GM19468 (cell line): ENCODE measurements around the gene HUS1B.
"Not testable (repeated sequence)": the region's sequence is repeated elsewhere in the genome, so short reads cannot be mapped to it uniquely, and the experiment has no call there.

ENCODE experiments used
- ATAC-seq: cut with Tn5 transposase; IDR thresholded peaks from one replicate; pipeline ENCODE4 v1.9.1; 2021; ENCODE audit warnings: mild to moderate bottlenecking, moderate library complexity, moderate number of reproducible peaks; ENCODE audit not compliant: unreplicated experiment; ENCODE audit errors: extremely low read depth

HUS1B gene

GRCh38 chr6:680251-680650 lies 23.4 kb upstream of the HUS1B start:
- no peak for ATAC-seq

GRCh38 chr6:679282-679681 lies 22.4 kb upstream of the HUS1B start:
- no peak for ATAC-seq

DNA sequence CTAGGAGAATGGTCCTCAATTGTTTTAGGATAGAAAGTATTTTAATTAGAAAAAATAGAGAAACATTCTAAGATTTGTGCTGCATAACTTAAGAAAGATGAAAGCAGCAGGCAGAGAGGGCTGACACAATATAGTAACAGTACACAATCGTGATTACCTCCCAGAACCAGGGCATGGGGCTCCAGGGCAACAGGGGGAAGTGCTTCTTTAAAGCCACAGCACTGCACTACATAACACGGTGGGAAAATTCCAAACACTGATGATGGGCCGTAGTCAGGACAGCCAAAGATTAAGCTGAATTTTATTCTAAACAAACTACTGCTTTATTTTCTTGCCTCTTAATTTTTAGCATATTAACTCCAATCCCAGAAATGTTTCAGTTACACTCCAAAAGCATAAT lies 21.6 kb upstream of the HUS1B start:
- ATAC-seq, result no peak

- no peak for ATAC-seq
Measured at GRCh38 chr6:677919-678318, 21.0 kb upstream of the HUS1B start.

DNA sequence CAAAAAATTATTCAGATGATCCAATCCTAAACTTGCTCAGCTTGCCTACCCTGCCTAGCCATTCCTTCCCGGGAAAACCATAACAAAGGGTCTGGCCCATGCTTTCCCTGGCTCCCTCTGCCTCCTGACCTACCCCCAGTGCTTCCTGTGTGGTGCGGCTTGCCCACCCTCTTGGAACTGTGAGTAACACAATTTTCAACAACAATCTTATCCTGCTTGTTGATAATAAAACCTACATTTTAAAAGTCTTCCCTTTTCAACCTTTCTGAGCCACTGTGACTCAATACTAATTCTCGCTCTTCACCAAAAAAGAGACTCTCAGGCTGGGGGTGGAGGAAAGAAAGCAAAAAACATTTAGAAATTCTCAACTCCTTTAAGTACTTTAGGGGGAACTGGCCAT lies 18.1 kb upstream of the HUS1B start:
- no peak for ATAC-seq

DNA sequence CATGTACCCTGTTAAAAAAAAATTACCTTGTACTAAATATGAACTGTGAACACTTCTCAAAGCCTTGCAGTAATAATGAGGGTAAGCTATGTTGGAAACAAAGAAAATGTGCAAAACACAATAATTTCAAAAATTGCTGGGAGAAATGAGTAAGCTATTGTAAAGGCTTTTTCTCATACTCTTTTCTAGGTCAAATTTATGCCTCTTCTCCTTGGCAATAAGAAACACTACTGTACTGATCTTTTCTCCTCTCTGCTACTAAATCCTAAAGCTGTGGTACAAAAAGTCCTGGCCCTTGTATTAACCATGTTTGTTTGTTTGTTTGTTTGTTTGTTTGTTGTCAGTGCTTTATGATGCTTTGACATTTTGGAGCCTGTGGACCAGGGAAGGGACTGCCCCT lies 17.5 kb upstream of the HUS1B start:
- no peak for ATAC-seq

- no peak for ATAC-seq
Measured at GRCh38 chr6:667253-667927, 10.5 kb upstream of the HUS1B start.

- no peak for ATAC-seq
Measured at GRCh38 chr6:665403-666267, 8.7 kb upstream of the HUS1B start.

DNA sequence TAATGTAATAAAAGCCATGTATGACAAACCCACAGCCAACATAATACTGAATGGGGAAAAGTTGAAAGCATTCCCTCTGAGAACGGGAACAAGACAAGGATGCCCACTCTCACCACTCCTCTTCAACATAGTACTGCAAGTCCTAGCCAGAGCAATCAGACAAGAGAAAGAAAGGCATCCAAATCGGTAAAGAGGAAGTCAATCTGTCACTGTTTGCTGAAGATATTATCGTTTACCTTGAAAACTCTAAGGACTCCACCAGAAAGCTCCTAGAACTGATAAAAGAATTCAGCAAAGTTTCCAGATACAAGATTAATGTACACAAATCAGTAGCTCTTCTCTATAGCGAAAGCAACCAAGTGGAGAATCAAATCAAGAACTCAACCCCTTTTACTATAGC lies 6.9 kb upstream of the HUS1B start:
- not testable (repeated sequence) for ATAC-seq

- no peak for ATAC-seq
Measured at GRCh38 chr6:659716-660581, 3.0 kb upstream of the HUS1B start.

DNA sequence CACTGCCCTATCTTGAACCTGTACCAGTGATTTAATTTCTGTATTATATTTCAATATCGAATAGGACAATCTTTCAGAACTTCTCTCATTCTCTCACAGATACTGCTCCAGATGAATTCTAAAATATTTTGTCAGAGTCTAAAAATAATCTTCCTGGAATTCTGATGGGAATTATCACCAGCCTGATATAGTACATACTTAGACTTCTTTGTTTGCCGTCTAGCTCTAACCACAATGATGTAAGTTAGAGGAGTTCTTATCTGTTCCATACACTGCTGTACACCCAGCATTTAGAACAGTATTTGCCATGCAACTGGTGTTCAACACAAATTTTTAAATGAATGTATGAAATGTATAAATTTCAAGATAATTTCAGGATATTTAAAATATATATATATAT lies 1.3 kb upstream of the HUS1B start:
- no peak for ATAC-seq

GRCh38 chr6:657743-658142 lies 843 bp upstream of the HUS1B start:
- ATAC-seq, result no peak

- no peak for ATAC-seq
Measured at GRCh38 chr6:654136-654535, 2.8 kb downstream of the HUS1B start.

GRCh38 chr6:652865-653264 lies 4.0 kb downstream of the HUS1B start:
- no peak for ATAC-seq

GRCh38 chr6:650098-650497 lies 6.8 kb downstream of the HUS1B start:
- no peak for ATAC-seq

DNA sequence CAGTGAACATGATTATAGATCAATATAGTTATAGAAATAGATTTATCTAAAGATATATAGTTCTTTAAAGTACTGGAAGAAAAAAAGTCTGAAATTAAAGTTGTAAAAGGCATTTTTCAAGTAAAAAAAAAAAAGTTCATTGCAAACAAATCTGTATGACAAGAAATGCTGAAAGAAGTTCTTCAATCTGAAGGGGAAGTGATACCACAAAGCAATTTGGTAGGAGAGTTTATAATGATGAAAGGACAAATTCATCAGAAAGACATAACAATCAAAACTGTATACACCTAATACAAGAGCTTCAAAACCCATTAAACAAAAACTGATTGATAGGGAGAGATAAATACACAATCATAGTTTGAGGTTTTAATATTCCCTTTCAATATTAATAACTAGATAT lies 14.1 kb downstream of the HUS1B start:
- no peak for ATAC-seq

DNA sequence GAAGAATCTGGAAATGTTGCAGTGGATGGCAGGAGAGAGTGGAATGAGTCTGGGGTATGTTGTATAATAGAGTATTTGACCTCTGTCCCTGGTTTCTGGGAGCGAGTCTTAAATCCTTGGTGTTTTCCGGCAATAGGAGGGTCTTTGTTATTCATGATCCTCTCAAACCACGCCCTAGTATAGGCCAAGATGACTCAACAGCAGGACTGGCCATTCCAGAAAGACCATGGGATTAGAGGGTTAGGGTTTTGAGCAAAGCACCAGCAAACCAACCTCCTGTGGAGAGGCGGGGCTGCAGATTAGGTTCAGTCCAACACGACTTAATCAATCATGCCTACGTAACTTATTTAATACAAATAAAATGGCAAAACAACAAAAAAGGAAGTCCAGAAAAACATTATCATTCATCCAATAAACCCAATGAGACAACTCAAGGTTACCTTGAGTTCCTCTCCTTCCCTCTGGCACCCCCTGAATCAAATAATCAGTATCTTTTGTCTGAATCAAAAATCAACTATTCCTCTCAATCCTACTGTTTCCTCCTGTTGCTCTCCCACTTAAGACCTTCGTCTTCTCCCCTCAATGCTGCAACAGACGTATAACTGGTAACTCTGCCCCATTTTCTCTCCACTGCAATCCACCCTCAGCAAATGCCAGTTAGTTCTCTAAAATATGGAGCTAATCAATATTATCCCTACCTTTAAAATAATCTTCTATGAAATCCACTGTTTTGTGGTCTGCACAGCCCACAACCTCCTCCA lies 15.5 kb downstream of the HUS1B start:
- ATAC-seq, result no peak

- no peak for ATAC-seq
Measured at GRCh38 chr6:636488-636887, 20.4 kb downstream of the HUS1B start.

DNA sequence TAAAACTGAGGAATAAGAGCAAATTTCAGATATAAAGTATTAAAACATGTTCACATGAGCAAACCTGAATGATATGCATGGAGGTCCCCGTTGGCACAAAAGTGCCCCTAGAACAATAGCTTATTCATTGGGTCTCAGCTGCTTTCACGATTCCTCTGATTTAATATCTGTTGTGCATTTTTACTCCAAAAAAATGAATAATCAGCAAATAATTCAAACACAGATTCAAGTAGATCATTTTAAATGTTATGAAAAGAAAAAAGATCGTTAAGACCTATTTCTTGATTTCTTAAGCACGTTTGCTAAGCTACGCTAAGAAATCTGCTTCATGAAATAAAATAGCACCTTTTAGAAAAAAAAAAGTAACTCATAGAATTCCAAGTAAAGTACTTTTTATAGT lies 21.7 kb downstream of the HUS1B start:
- ATAC-seq, result no peak

DNA sequence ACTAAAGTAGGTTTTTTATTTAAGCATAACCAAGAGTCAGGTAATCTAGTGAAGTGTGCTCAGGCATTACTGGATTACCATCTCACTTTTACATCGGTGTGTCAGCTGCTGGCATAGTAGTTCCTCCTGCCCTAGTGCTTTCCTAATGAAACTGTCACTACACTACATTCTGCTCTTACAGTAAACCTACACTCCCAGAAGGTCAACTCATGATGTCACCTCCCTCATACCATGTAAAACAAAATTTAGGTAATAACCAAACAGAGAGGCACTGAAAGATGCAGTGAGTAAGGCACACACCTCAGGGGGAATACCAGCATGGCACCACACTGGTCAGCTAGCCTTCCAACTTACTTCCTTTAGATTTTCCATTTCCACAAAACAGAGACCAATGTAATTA lies 23.3 kb downstream of the HUS1B start:
- ATAC-seq, result no peak
